Measurements from ENCODE around the gene SLC24A3.

GRCh38 chr20:19218411-19218810, 6.0 kb downstream of the SLC24A3 start:
- no peak for TF ChIP-seq POLR2A (IDR thresholded peaks at IDR 0.05)
- TF ChIP-seq CTCF (IDR thresholded peaks at IDR 0.05) = no peak
- no peak for TF ChIP-seq POLR2AphosphoS5 (IDR thresholded peaks at IDR 0.05)

All from upper lobe of left lung (tissue), 4 donors.